ENCODE data around the gene FAM167B.

FAM167B gene

DNA sequence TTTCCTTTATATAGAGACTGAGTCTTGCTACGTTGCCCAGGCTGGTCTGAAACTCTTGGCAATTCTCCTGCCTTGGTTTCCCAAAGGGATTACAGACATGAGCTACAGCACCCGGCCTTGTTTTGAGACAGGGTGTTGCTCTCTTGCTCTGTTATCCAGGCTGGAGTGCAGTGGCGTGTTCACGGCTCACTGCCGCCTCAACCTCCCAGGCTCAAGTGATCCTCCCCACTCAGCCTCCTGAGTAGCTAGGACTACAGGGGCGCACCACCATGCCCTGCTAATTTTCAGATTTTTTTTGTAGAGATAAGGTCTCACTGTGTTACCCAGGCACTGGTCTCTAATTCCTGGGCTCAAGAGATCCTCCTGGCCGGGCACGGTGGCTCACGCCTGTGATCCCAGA is 18.8 kb downstream of the FAM167B start:
- no peak for DNase-seq (ENCODE audit: low read depth)
- TF ChIP-seq, protein P1, sequence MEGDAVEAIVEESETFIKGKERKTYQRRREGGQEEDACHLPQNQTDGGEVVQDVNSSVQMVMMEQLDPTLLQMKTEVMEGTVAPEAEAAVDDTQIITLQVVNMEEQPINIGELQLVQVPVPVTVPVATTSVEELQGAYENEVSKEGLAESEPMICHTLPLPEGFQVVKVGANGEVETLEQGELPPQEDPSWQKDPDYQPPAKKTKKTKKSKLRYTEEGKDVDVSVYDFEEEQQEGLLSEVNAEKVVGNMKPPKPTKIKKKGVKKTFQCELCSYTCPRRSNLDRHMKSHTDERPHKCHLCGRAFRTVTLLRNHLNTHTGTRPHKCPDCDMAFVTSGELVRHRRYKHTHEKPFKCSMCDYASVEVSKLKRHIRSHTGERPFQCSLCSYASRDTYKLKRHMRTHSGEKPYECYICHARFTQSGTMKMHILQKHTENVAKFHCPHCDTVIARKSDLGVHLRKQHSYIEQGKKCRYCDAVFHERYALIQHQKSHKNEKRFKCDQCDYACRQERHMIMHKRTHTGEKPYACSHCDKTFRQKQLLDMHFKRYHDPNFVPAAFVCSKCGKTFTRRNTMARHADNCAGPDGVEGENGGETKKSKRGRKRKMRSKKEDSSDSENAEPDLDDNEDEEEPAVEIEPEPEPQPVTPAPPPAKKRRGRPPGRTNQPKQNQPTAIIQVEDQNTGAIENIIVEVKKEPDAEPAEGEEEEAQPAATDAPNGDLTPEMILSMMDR (IDR thresholded peaks at IDR 0.05; ENCODE audit: low read depth, low read length, missing control alignments): no peak
- no peak overlapping the region for H3K4me3 ChIP-seq (ENCODE audit: low read depth, low read length)

DNA sequence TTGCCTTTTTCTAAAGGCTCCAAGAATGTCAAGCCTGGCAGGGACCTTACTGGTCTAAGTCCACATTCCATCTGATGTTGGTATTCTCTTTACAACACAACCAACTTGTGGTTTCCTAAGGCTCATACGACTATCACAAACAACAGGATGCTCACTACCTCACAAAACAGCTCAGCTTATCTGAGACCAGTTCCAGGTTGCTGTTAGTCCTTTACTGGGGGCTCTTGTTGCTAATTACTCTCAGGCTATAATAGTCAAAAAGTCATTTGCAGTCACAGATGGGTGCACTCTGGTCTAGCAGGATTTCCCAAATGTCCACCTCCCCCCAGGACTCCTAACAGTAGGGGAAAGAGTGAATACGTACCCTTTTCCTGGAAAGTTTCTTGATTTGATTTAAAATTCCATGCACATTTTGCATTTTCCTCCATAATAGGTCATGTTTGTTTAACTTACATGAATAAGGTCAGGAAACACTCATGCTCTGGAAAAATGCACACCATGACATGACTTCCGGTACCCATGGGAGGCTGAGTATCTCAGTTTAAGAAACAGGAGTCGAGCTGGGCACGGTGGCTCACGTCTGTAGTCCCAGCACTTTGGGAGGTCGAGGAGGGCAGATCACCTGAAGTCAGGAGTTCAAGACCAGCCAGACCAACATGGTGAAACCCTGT is 20.0 kb downstream of the FAM167B start:
- TF ChIP-seq, protein P1 (IDR thresholded peaks at IDR 0.05; ENCODE audit: low read depth, low read length, missing control alignments): no peak
- no peak overlapping the region for H3K4me3 ChIP-seq (ENCODE audit: low read depth, low read length)
- no peak for DNase-seq (ENCODE audit: low read depth)

DNA sequence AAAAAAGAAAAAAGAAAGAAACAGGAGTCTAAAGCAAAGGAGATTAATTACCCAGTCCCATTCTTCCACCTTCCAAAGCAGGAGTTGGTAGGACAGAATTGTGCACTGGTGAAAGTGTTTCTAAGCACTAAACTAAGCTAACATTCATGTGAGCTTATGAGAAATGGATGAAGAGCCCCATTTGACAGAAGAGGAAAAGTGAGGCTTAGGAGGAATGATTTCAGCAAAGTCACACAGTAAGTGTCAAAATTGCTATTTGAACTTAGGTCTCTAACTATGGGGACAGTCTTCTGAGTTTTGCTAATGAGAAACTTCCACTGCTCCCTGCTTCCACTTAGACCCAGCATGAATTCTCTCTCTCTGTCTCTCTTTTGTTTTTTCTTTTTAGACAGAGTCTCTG is 22.7 kb downstream of the FAM167B start:
- H3K4me3 ChIP-seq (ENCODE audit: low read depth, low read length): no peak overlapping the region
- DNase-seq (ENCODE audit: low read depth): no peak
- TF ChIP-seq, protein P1 (IDR thresholded peaks at IDR 0.05; ENCODE audit: low read depth, low read length, missing control alignments): no peak

DNA sequence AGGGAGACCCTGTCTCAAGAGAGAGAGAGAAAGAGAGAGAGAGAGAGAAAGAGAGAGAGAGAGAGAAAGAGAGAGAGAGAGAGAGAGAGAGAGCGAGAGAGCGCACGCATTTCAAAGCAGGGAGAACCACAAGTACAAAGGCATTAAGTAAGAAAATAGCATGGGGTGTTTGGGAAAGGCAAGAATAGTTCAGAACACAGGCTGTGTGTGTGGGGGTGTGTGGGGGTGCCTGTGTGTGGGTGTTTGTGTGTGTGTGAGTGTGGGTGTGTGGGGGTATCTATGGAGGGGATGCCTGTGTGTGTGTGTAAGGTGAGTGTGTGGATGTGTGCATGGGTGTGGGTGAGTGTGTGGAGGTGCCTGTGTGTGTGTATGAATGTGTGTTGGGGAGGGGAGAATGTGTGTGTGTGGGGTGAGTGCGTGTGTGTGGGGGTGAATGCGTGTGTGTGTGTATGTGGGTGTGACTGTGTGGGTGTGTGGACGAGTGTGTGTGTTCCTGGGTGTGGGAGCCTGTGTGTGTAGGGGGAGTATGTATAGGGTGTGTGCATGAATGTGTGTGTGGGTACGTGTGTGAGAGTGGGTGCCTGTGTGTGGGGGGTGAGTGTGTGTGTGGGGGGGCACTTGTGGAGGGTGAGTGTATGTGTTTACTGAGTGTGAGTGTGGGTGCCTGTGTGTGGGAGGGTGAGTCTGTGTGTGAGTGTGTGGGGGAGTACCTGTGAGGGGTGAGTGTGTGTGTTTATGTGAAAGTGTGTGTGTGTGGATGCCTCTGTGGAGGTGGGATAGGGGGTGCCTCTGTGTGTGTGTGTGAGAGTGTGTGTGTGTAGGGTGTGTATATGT is 25.8 kb downstream of the FAM167B start:
- TF ChIP-seq, protein P1 (IDR thresholded peaks at IDR 0.05; ENCODE audit: low read depth, low read length, missing control alignments): no peak
- H3K4me3 ChIP-seq (ENCODE audit: low read depth, low read length): no peak overlapping the region
- no peak for DNase-seq (ENCODE audit: low read depth)

DNA sequence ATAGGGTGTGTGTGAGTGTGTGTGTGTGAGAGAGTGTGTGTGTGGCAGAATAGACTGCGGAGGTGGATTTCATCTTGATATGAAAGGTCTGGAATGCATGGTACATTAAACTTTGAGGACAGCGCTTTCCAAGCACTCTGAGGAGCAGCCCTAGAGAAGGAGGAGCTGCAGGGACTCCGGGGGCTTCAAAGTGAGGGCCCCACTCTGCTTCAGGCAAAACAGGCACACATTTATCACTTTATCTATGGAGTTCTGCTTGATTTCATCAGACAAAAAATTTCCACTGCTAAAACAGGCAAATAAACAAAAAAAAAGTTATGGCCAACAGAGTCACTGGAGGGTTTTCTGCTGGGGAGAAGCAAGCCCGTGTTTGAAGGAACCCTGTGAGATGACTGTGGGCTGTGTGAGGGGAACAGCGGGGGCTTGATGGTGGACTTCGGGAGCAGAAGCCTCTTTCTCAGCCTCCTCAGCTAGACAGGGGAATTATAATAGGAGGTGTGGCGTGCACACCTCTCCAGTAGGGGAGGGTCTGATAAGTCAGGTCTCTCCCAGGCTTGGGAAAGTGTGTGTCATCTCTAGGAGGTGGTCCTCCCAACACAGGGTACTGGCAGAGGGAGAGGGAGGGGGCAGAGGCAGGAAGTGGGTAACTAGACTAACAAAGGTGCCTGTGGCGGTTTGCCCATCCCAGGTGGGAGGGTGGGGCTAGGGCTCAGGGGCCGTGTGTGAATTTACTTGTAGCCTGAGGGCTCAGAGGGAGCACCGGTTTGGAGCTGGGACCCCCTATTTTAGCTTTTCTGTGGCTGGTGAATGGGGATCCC is 26.6 kb downstream of the FAM167B start:
- no peak overlapping the region for H3K4me3 ChIP-seq (ENCODE audit: low read depth, low read length)
- TF ChIP-seq, protein P1 (IDR thresholded peaks at IDR 0.05; ENCODE audit: low read depth, low read length, missing control alignments): no peak
- DNase-seq (ENCODE audit: low read depth): no peak

DNA sequence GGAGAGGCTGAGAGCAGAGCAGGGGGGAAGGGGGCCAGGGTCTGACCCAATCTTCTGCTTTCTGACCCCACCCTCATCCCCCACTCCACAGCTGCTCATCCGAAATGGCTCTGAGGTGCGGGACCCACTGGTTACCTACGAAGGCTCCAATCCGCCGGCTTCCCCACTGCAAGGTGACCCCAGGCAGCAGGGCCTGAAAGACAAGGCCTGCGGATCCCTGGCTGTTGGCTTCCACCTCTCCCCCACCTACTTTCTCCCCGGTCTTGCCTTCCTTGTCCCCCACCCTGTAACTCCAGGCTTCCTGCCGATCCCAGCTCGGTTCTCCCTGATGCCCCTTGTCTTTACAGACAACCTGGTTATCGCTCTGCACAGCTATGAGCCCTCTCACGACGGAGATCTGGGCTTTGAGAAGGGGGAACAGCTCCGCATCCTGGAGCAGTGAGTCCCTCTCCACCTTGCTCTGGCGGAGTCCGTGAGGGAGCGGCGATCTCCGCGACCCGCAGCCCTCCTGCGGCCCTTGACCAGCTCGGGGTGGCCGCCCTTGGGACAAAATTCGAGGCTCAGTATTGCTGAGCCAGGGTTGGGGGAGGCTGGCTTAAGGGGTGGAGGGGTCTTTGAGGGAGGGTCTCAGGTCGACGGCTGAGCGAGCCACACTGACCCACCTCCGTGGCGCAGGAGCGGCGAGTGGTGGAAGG is 27.8 kb downstream of the FAM167B start:
- no peak for DNase-seq (ENCODE audit: low read depth)
- TF ChIP-seq, protein P1 (IDR thresholded peaks at IDR 0.05; ENCODE audit: low read depth, low read length, missing control alignments): no peak
- no peak overlapping the region for H3K4me3 ChIP-seq (ENCODE audit: low read depth, low read length)
